ENCODE results near the gene DUSP22.

DNA sequence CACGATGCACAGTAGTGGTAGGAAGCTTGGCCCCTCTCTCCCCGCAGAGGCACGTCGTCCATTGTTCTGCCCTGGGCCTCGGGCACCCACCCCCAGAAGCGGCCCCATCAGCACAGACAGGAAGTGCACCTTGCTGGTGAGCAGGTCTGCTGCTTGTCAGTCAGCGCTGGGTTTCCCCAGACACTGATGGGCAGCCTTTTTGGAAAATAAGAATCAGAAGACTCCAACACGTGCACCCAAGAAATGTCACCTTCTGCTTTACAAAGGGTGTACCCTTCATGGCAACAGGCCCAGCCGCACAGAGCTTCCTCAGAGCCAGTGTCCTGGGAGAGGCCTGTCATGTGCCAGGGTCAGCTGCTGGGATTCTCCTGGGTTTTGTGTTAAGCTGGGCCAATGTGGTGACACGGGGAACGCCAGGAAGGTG, 64.6 kb downstream of the DUSP22 start:
- TF ChIP-seq CTCF (IDR thresholded peaks at IDR 0.05) (no peak), POLR2A (IDR thresholded peaks at IDR 0.05) (no peak), EP300 (IDR thresholded peaks at IDR 0.05) (peak in 1 of 2 donors; percentile 26)

Measured in tibial nerve (tissue), 4 donors.